HG03066 (cell line): ENCODE results near the gene GGT1.
"Not testable (repeated sequence)": the region's sequence is repeated elsewhere in the genome, so short reads cannot be mapped to it uniquely, and the experiment has no call there.

Experiments
- ATAC-seq: cut with Tn5 transposase; IDR thresholded peaks from one replicate; pipeline ENCODE4 v1.9.1; 2021; ENCODE audit warnings: low read depth; ENCODE audit not compliant: unreplicated experiment

Gene GGT1

GRCh38 chr22:24633231-24634023 lies 30.4 kb downstream of the GGT1 start:
- not testable (repeated sequence) for ATAC-seq

DNA sequence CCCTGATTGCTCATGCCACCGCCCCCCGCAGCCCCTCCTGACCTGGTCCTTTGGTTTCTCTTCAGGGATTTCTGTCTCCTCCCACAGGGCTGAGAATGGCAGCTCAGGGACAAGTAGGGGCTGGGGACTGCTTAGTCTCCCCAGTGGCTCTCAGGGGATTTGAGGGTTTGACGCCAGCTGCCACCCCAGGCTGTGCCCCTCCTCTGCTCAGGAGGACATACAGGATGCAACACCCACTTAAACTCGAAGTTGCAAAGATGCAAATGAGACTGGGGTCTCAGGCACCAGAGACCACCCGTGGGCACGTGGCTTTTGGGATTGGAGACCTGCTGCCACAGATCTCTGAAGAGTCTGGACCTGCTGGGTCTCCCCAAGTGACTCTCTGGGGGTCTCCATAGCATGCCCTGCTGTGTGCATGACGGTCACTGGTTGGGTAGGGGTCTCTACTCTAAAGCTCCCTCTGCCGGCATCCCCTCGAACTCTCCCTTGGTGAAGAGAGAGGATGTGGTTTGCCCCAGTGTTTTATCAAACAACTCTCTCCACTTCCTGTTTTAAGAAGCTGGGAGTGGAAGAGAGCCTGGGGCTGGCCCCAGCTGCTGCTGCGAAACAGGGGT lies 31.9 kb downstream of the GGT1 start:
- not testable (repeated sequence) for ATAC-seq

- not testable (repeated sequence) for ATAC-seq
Observed at GRCh38 chr22:24636513-24636912, 33.5 kb downstream of the GGT1 start.

DNA sequence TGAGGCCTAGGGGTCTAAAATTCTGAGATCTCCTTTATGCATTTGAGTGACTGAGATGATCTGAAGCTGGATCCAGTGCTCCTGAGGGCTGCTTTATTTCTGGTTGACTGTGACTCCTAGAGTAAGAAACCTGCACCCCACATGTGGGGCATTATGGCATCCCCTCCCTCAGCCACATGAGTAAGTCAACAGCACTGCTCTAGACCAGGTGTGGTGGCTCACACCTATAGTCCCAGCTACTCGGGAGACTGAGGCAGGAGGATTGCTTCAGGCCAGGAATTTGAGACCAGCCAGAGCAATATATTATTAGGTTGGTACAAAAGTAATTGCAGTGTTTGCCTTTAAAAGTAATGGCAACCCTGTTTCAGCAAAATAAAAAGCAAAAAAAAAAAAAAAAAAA lies 39.3 kb downstream of the GGT1 start:
- ATAC-seq = not testable (repeated sequence)

GRCh38 chr22:24644409-24644808 lies 41.4 kb downstream of the GGT1 start:
- not testable (repeated sequence) for ATAC-seq

GRCh38 chr22:24645408-24646399 lies 42.7 kb downstream of the GGT1 start:
- not testable (repeated sequence) for ATAC-seq

DNA sequence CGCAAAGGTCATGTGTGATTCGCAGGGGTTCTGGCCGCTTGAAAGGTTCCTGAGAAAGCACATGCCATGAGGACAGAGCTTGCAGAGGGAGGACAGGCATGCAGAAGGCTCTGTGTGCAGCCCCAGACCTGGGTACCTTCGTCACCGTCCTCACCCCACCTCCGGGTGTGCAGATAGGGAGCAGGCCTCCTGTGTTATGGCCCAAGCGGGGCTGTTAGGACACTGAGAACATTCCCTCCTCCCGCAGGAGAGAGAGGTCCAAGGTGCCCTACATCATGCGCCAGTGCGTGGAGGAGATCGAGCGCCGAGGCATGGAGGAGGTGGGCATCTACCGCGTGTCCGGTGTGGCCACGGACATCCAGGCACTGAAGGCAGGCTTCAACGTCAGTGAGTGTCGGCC lies 43.8 kb downstream of the GGT1 start:
- ATAC-seq = not testable (repeated sequence)

- not testable (repeated sequence) for ATAC-seq
Observed at GRCh38 chr22:24649371-24649770, 46.4 kb downstream of the GGT1 start.

- not testable (repeated sequence) for ATAC-seq
Observed at GRCh38 chr22:24650884-24651283, 47.9 kb downstream of the GGT1 start.

DNA sequence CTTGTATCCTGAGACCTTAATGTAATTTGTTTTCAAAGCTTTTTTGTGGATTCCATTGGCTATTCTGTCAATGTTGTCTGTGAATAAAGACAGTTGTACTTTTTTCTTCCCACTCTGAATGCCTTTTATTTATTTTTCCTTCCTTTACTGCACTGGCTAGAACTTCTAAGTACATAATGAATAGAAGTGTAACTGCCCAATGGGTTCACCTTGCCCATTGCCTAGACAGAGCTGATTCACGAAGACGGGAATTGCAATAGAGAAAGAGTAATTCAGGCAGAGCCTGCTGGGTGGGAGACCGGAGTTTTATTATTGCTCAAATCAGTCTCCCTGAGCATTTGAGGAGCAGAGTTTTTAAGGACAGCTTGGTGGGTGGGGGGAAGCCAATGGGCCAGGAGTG lies 62.4 kb downstream of the GGT1 start:
- ATAC-seq = not testable (repeated sequence)

GRCh38 chr22:24667904-24668303 lies 64.9 kb downstream of the GGT1 start:
- not testable (repeated sequence) for ATAC-seq

GRCh38 chr22:24672532-24672931 lies 69.5 kb downstream of the GGT1 start:
- ATAC-seq = not testable (repeated sequence)
